Activated CD4-positive, alpha-beta T cell treated with anti-CD3 and anti-CD28 coated beads, Interleukin-2, amount 50 U/mL, for 48 hours (primary cell): ENCODE results near the gene GALNT12.

Source experiments
- DNase-seq, 2 experiments: peaks; one replicate each; pipeline ENCODE4 v3.0.0-alpha.2; 2020

The GALNT12 gene

GRCh38 chr9:98805506-98806272 is 1.8 kb upstream of the GALNT12 start:
- DNase-seq = no peak

GRCh38 chr9:98806394-98807035 is 955 bp upstream of the GALNT12 start:
- no peak for DNase-seq

- peak; percentile 37 to 46 for DNase-seq
Measured at GRCh38 chr9:98807814-98808195, 335 bp downstream of the GALNT12 start.

GRCh38 chr9:98808411-98808815 is 943 bp downstream of the GALNT12 start:
- DNase-seq = peak in 1 of 2 experiments; percentile 21

- DNase-seq = no peak
Measured at GRCh38 chr9:98808875-98809274, 1.4 kb downstream of the GALNT12 start.

GRCh38 chr9:98809311-98810101 is 2.0 kb downstream of the GALNT12 start:
- no peak for DNase-seq

- DNase-seq = no peak
Measured at GRCh38 chr9:98810102-98810842, 2.8 kb downstream of the GALNT12 start.

GRCh38 chr9:98811051-98811650 is 3.7 kb downstream of the GALNT12 start:
- DNase-seq = no peak

- DNase-seq = no peak
Measured at GRCh38 chr9:98815391-98815951, 8.0 kb downstream of the GALNT12 start.

- DNase-seq = no peak
Measured at GRCh38 chr9:98818764-98819163, 11.3 kb downstream of the GALNT12 start.

GRCh38 chr9:98819231-98819630 is 11.8 kb downstream of the GALNT12 start:
- no peak for DNase-seq

GRCh38 chr9:98821831-98822230 is 14.4 kb downstream of the GALNT12 start:
- DNase-seq = no peak

- DNase-seq = no peak
Measured at GRCh38 chr9:98822661-98823060, 15.2 kb downstream of the GALNT12 start.

GRCh38 chr9:98823666-98824334 is 16.3 kb downstream of the GALNT12 start:
- no peak for DNase-seq

GRCh38 chr9:98825414-98825813 is 17.9 kb downstream of the GALNT12 start:
- no peak for DNase-seq

- no peak for DNase-seq
Measured at GRCh38 chr9:98826716-98827115, 19.2 kb downstream of the GALNT12 start.

- DNase-seq = no peak
Measured at GRCh38 chr9:98829766-98830165, 22.3 kb downstream of the GALNT12 start.

GRCh38 chr9:98830554-98830953 is 23.1 kb downstream of the GALNT12 start:
- DNase-seq = no peak

- DNase-seq = no peak
Measured at GRCh38 chr9:98831696-98832095, 24.2 kb downstream of the GALNT12 start.

GRCh38 chr9:98832768-98833089 is 25.3 kb downstream of the GALNT12 start:
- no peak for DNase-seq

GRCh38 chr9:98833090-98833956 is 25.9 kb downstream of the GALNT12 start:
- no peak for DNase-seq
